HepG2 (cell line): ENCODE results near the gene PCBP1. TPM values are rescaled to one million over a fixed set of nuclear protein-coding genes. Genes with fewer than 3 reads are reported as not detected.

Source experiments
- BORCS8-MEF2B ChIP-seq: sonication (generic); formaldehyde crosslinking; IDR thresholded peaks from 2 replicates; pipeline ENCODE4 v1.8.0; 2022; ENCODE audit warnings: mild to moderate bottlenecking, missing genetic modification reagents
- CREB1 ChIP-seq, 2 experiments: fragments of 450-650 bp in 1 of 2; IDR thresholded peaks; 2 replicates each; pipeline ENCODE4 v1.6.1; 2016 to 2017; ENCODE audit warnings: control low read depth in 1 of 2, mild to moderate bottlenecking in 1 of 2, missing compliant biosample characterization in 1 of 2, missing genetic modification characterization in 1 of 2
- FUBP1 ChIP-seq: sonication (generic); formaldehyde crosslinking; IDR thresholded peaks from 2 replicates; pipeline ENCODE4 v1.5.1; 2020; ENCODE audit warnings: missing genetic modification reagents, mild to moderate bottlenecking, borderline replicate concordance
- HNRNPK ChIP-seq: fragments of 200-400 bp; formaldehyde crosslinking; IDR thresholded peaks from 2 replicates; pipeline ENCODE4 v1.6.1; 2018; ENCODE audit warnings: low read length, low read depth, moderate library complexity, mild to moderate bottlenecking; ENCODE audit not compliant: poor library complexity, severe bottlenecking
- MIER3 ChIP-seq: IDR thresholded peaks from 2 replicates; pipeline ENCODE4 v1.6.1; 2016; ENCODE audit warnings: missing compliant biosample characterization, borderline replicate concordance
- RAD21 ChIP-seq: fragments of 450-650 bp; formaldehyde crosslinking; IDR thresholded peaks from 2 replicates; pipeline ENCODE4 v1.5.0; 2020; ENCODE audit warnings: mild to moderate bottlenecking
- RARA ChIP-seq: IDR thresholded peaks from 2 replicates; pipeline ENCODE4 v1.6.1; 2016; ENCODE audit warnings: missing genetic modification reagents, missing compliant biosample characterization
- SRSF1 ChIP-seq: fragments of 200-400 bp; formaldehyde crosslinking; optimal IDR thresholded peaks from 2 replicates; pipeline ENCODE3; 2017; ENCODE audit warnings: mild to moderate bottlenecking, low read depth, low read length, moderate library complexity
- YEATS2 ChIP-seq: sonication (generic); formaldehyde crosslinking; IDR thresholded peaks from 2 replicates; pipeline ENCODE4 v1.4.0; 2020; ENCODE audit warnings: missing genetic modification reagents, borderline replicate concordance
- YEATS4 ChIP-seq: sonication (generic); formaldehyde crosslinking; IDR thresholded peaks from 2 replicates; pipeline ENCODE4 v1.4.0; 2020; ENCODE audit warnings: missing genetic modification reagents, borderline replicate concordance
- ZBTB7B ChIP-seq: sonication (generic); formaldehyde crosslinking; IDR thresholded peaks from 2 replicates; pipeline ENCODE4 v1.4.0; 2020; ENCODE audit warnings: missing genetic modification reagents
- ZNF547 ChIP-seq: sonication (generic); formaldehyde crosslinking; IDR thresholded peaks from 2 replicates; pipeline ENCODE4 v1.5.1; 2020; ENCODE audit warnings: mild to moderate bottlenecking, missing genetic modification reagents
- ZNF569 ChIP-seq: sonication (generic); formaldehyde crosslinking; IDR thresholded peaks from 2 replicates; pipeline ENCODE4 v1.5.0; 2020; ENCODE audit warnings: mild to moderate bottlenecking, missing genetic modification reagents, moderate library complexity, borderline replicate concordance
- ZNF570 ChIP-seq: sonication (generic); formaldehyde crosslinking; IDR thresholded peaks from 2 replicates; pipeline ENCODE4 v1.4.0; 2020; ENCODE audit warnings: mild to moderate bottlenecking, missing genetic modification reagents, borderline replicate concordance
- ZNF605 ChIP-seq: sonication (generic); formaldehyde crosslinking; IDR thresholded peaks from 2 replicates; pipeline ENCODE4 v1.8.0; 2022; ENCODE audit warnings: mild to moderate bottlenecking, missing genetic modification reagents
- ZNF619 ChIP-seq: sonication (generic); formaldehyde crosslinking; IDR thresholded peaks from 2 replicates; pipeline ENCODE4 v1.4.0; 2020; ENCODE audit warnings: mild to moderate bottlenecking, missing genetic modification reagents
- ZNF709 ChIP-seq: sonication (generic); formaldehyde crosslinking; IDR thresholded peaks from 2 replicates; pipeline ENCODE4 v1.5.0; 2020; ENCODE audit warnings: mild to moderate bottlenecking, missing genetic modification reagents
- ZSCAN25 ChIP-seq: sonication (generic); formaldehyde crosslinking; IDR thresholded peaks from 2 replicates; pipeline ENCODE4 v1.8.0; 2022; ENCODE audit warnings: mild to moderate bottlenecking, missing genetic modification reagents
- polyA plus RNA-seq, 8 experiments: library from polyadenylated mRNA; depleted of rRNA in 3 of 8; stranded (reverse) in 7 of 8; unstranded in 1 of 8; fragments of >200 nt; fragmentation: Illumina TruSeq in 4 of 8; extraction: Trizol in 4 of 8; gene quantifications; 2 replicates each; pipeline versions ENCODE4 v1.2.1 to v1.2.3, GENCODE V29; 2011 to 2016; ENCODE audit warnings: low read depth in 4 of 8, missing spikeins in 1 of 8, mixed read lengths in 1 of 8; ENCODE audit not compliant: insufficient read depth in 1 of 8
- total RNA-seq, 5 experiments: library from RNA; depleted of rRNA; stranded (reverse); fragments of >200 nt; fragmentation: Illumina TruSeq; extraction: Trizol; gene quantifications; 2 replicates each; pipeline ENCODE4 v1.2.3, GENCODE V29; 2016; ENCODE audit warnings: low read depth in 1 of 5
- TF ChIP-seq, protein P1 (sequence below): sonication (generic); formaldehyde crosslinking; IDR thresholded peaks from 2 replicates; pipeline ENCODE4 v1.5.0; 2020; ENCODE audit warnings: missing genetic modification reagents
- TF ChIP-seq, protein P2 (sequence below): sonication (generic); formaldehyde crosslinking; IDR thresholded peaks from 2 replicates; pipeline ENCODE4 v1.9.0; 2021; ENCODE audit warnings: missing genetic modification reagents, mild to moderate bottlenecking, borderline replicate concordance
- TF ChIP-seq, protein P3 (sequence below): IDR thresholded peaks from 2 replicates; pipeline ENCODE4 v1.6.1; 2018; ENCODE audit warnings: missing genetic modification reagents, mild to moderate bottlenecking, missing compliant biosample characterization
- TF ChIP-seq, protein P4 (sequence below): IDR thresholded peaks from 2 replicates; pipeline ENCODE4 v1.6.1; 2016; ENCODE audit warnings: low read depth

The PCBP1 gene
- total and polyA plus RNA-seq, 2 of the 13 experiments (the other 11 are each of a cell fraction or from before 2014, with no cell fraction given), result 32.0 to 137 TPM

DNA sequence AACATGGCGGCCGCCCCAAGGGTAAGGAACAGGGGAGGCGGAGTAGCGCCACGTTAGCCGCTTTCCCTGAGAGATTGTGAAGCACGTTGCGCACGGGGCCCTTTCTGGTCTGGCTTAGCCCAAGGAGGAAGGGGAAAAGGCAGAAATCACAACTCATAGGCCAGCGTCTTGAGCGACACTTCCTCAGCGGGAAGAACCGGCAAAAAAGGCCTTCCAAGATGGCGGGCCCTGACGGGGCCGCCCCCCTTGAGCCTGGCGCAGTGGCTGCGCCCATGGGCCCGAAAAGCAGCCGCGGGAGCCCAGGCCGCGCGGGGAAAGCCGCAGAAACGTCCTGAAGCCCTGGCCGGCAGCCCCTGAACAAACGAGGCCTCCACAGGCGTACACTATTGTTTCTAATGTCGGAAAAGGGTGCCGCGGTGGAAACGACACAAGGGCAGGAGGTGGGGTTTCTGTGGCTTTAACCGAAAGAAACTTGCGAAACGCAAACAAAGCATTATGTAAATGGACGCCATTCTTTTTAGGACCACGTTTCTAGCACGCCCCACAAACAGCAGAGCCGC is 919 bp upstream of the PCBP1 start (continued):
- TF ChIP-seq ZSCAN25 (CRISPR knock-in tag) (0 out of 2 replicates have a peak, but pooled peaks have one; percentile 8), ZNF570 (no peak), MIER3 (no peak), RAD21 (CRISPR knock-in tag) (0 out of 2 replicates have a peak, but pooled peaks have one; percentile 30), RARA (CRISPR knock-in tag) (peak; percentile 33; the same call in 1 of the 2 replicates), ZNF619 (peak; percentile 61; the same call in 1 of the 2 replicates), ZNF709 (peak; percentile 94), YEATS2 (CRISPR knock-in tag) (peak; percentile 33; the same call in 1 of the 2 replicates), ZNF605 (CRISPR knock-in tag) (no peak), ZBTB7B (CRISPR knock-in tag) (peak; percentile 80), BORCS8-MEF2B (peak; percentile 79), YEATS4 (CRISPR knock-in tag) (peak; percentile 99; the same call in 1 of the 2 replicates), SRSF1 (peak; percentile 98), HNRNPK (no peak), ZNF569 (CRISPR knock-in tag) (0 out of 2 replicates have a peak, but pooled peaks have one; percentile 14), CREB1 (IDR thresholded peaks at IDR 0.05) (no peak), CREB1 (CRISPR knock-in tag; IDR thresholded peaks at IDR 0.05) (peak; percentile 24; the same call in 1 of the 2 replicates), ZNF547 (peak; percentile 53; the same call in 1 of the 2 replicates), FUBP1 (no peak)
- TF ChIP-seq, protein P1, sequence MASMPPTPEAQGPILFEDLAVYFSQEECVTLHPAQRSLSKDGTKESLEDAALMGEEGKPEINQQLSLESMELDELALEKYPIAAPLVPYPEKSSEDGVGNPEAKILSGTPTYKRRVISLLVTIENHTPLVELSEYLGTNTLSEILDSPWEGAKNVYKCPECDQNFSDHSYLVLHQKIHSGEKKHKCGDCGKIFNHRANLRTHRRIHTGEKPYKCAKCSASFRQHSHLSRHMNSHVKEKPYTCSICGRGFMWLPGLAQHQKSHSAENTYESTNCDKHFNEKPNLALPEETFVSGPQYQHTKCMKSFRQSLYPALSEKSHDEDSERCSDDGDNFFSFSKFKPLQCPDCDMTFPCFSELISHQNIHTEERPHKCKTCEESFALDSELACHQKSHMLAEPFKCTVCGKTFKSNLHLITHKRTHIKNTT, result no peak
- TF ChIP-seq, protein P2, sequence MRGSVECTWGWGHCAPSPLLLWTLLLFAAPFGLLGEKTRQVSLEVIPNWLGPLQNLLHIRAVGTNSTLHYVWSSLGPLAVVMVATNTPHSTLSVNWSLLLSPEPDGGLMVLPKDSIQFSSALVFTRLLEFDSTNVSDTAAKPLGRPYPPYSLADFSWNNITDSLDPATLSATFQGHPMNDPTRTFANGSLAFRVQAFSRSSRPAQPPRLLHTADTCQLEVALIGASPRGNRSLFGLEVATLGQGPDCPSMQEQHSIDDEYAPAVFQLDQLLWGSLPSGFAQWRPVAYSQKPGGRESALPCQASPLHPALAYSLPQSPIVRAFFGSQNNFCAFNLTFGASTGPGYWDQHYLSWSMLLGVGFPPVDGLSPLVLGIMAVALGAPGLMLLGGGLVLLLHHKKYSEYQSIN (CRISPR knock-in tag), result no peak
- TF ChIP-seq, protein P3, sequence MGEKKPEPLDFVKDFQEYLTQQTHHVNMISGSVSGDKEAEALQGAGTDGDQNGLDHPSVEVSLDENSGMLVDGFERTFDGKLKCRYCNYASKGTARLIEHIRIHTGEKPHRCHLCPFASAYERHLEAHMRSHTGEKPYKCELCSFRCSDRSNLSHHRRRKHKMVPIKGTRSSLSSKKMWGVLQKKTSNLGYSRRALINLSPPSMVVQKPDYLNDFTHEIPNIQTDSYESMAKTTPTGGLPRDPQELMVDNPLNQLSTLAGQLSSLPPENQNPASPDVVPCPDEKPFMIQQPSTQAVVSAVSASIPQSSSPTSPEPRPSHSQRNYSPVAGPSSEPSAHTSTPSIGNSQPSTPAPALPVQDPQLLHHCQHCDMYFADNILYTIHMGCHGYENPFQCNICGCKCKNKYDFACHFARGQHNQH (CRISPR knock-in tag), result peak; percentile 81
- TF ChIP-seq, protein P4, sequence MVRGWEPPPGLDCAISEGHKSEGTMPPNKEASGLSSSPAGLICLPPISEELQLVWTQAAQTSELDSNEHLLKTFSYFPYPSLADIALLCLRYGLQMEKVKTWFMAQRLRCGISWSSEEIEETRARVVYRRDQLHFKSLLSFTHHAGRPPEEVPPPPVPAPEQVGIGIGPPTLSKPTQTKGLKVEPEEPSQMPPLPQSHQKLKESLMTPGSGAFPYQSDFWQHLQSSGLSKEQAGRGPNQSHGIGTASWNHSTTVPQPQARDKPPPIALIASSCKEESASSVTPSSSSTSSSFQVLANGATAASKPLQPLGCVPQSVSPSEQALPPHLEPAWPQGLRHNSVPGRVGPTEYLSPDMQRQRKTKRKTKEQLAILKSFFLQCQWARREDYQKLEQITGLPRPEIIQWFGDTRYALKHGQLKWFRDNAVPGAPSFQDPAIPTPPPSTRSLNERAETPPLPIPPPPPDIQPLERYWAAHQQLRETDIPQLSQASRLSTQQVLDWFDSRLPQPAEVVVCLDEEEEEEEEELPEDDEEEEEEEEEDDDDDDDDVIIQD, result no peak
